T-helper 1 cell (primary cell): ENCODE data around the gene ELL2.
A peak's percentile ranks its signal among the peaks of the same experiment; 100 is the strongest.

Experiments used
- DNase-seq, 5 donors: peaks; one replicate each; pipeline ENCODE4 v3.0.0-alpha.2; 2012 to 2020

ELL2 gene

GRCh38 chr5:95983080-95983479 lies 21.4 kb upstream of the ELL2 start:
- no peak for DNase-seq

DNA sequence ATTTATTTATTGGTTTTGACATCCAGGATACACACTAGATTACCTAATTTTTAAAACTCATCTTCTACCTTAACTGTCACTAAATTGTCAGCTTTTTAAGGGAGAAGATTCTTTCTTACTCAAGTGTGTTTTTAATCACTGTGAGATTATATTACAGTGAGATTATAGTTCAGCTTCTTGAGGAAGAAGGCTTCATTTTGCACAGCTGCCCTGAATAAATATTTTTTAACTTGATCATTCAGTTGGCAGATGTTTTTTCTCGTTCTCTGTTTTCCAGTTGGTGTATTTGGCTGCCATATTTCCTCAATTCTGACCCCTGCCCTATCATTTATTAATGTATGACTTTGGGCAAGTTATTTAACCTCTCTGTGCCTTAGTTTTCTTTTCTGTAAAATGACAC lies 15.0 kb upstream of the ELL2 start:
- DNase-seq = no peak

DNA sequence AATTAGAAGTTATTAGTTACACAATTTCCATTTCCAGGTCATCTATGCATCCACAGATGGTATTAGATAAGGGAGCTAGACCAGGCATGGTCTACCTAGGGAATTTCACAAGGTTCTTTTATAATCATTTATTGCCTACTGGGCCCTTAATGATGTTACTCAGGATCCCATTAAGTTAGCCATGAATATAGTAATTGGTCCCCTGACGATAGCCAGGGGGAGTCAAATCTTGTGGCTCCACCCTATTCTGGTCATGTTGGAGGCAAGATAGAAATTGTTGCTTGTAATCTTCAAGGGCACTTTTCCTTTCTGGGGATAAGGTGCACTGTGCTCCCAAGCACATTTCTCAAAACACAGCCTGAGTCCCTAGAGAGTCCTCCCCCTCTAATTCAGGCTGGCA lies 14.1 kb upstream of the ELL2 start:
- DNase-seq = no peak

GRCh38 chr5:95973793-95974325 lies 12.2 kb upstream of the ELL2 start:
- DNase-seq = peak in 1 of 5 donors; percentile 73

DNA sequence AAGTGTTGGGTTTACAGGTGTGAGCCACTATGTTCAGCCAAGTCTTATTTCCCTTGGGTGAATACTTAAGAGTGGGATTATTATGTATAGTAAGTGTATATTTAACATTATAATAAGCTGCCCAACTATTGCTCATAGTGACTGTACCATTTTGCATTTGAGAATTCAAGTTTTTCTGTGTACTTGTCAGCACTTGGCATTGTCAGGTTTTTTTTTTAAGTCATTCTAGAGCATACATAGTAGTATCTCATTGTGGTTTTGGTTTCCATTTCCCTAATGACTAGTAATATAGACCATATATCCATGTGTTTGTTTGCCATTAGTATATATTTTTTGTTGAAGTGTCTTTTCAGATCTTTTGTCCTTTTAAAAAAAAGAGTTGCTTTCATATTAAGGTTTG lies 10.5 kb upstream of the ELL2 start:
- no peak for DNase-seq

DNA sequence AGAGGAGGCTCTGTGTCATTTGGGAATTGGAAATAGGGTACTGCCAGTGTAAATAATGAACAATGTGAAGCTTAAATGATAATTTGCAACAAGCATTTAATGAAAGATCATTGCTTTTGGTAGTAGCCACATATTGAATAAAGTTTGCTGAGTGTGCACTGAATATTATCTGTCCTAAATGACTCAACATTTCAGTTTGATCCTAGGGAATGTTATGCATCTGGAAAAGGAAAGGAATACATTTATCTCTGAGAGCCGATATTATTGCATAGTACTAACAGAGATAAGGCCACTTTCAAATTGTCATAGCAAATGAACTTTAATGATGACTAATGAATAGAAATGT lies 8.7 kb upstream of the ELL2 start:
- no peak for DNase-seq

DNA sequence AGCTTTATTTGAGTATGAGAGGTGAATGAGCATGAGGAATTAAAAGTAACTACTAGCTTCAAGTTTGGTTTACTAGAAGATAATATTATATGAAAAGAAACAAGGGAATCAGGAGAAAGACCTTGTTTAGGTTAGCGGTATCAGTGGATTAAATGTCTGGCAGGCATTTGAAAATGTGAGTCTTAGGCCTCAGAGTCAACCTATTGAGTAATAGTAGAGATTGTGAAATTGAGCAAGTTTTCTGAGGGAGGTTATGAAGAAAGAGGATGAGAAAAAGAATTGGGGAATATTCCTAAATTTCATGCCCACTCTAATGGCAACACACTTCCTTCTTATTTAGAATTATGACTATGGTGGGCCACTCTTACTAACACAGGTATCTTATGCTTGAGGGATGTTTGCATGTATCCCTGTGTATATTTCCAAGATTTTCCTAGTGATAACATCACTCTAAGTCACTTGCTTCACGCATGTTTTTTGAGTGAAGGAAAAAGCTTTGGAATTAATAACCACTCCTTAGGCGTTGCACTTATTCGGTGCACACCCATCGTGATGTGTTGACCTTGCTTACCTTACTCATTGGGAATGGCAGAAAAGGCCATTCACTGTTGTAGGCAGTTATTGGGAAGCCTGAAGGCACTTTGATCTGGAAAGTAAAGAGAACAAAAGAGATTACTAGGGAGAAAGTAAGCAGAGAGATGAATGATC lies 8.2 kb upstream of the ELL2 start:
- no peak for DNase-seq

GRCh38 chr5:95969055-95969454 lies 7.4 kb upstream of the ELL2 start:
- no peak for DNase-seq

- DNase-seq = no peak
These were observed 5.6 kb upstream of the ELL2 start for GRCh38 chr5:95967236-95967635.

DNA sequence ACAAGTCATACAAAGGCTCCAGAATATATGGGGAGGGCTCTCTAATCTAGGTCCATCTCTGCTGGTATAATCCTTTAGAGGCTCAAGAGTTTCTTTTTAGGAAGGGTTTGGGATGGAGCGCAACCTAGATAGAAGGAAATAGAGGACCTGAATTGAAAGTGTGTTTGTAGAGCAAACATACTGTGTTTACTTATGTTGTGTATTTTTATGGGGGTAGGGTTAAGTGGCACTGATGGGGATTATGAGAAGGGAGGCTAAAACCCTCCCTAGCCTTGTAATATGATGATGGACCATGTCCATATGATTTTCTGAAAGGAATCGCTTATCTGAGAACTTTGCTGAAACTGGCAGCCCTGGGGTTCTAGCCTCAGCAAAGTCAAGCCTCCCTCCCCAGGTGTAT lies 4.4 kb upstream of the ELL2 start:
- no peak for DNase-seq

DNA sequence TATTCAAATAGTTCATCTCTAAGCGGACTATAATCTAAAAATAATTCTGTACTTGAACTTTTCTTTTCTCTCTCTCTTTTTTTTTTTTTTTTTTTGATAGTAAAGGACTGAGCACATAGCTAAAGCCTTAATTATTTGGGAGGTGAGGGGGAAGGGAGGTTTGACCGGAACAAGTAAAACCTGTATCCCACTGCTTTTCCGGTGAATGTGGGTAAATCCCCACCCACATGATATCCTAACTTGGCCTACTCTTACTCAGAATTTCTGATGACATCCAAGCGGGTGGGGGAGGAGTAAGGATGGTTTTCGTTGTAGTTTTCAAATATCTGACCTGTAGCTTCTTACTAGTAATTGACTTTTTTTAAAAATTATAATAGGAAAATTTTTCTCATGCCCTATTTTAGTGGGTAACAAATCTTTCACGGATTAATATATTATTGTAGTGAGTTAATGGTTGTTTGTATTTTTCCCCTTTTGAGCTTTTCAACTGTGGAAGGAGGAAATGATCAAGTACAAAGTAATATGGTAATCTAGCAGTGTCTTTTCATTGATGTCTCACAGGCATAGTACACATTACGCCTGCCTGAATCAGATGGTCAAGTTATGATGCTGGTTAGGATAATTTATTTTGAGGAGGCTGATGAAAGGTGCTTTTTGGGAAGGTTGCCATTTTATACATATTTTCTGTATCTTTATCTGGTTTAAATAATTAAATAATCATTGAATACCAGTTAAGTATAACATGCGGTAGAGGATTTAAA lies 2.2 kb upstream of the ELL2 start:
- peak in 1 of 5 donors; percentile 70 for DNase-seq

- peak in 1 of 5 donors; percentile 55 for DNase-seq
These were observed 1.1 kb upstream of the ELL2 start for GRCh38 chr5:95962785-95963184.

GRCh38 chr5:95962475-95962773 lies 773 bp upstream of the ELL2 start:
- DNase-seq = no peak

GRCh38 chr5:95960667-95961616 lies 709 bp downstream of the ELL2 start:
- DNase-seq = peak; percentile 47 to 83 (median 61)

GRCh38 chr5:95959888-95960666 lies 1.6 kb downstream of the ELL2 start:
- no peak for DNase-seq

DNA sequence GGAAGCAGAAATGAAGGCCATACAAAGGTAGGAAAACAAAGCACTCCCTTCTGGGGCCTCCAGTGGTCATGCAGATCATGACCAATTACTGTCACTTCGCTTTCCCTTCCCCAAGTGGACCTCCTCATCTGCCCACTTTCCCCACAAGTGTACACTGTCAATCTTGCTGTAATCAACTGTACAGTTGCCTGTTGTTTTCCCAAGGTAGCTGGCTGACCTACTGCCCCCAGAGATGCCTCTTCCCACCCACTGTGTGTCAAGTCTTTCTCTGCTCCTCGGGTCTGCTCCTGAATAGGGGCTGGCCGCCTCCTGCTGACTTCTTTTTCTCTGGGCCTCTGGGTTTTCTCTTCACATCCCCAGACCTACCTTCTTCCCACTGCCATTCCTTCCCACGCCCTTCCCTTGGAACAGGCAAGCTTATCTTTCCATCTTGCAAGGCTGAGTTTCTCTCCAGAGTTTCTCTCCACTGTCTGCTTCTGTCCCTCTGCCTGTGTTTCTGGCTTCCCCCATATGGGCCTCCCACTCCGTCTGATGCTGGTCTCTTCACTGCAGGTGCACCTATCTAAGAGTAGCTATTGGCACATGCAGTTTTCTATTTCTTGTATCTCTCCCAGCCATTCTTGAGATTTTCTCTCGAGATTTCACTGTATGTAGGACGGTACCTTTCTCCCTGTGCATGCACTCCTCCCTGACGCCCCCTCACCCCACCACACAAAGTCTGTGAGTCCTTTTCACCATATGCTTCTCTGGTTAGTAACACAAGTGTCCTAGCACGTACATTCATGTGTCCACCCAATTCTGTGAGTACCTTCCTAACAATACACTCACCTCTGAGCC lies 2.4 kb downstream of the ELL2 start:
- DNase-seq = no peak

GRCh38 chr5:95958310-95959014 lies 3.2 kb downstream of the ELL2 start:
- no peak for DNase-seq

DNA sequence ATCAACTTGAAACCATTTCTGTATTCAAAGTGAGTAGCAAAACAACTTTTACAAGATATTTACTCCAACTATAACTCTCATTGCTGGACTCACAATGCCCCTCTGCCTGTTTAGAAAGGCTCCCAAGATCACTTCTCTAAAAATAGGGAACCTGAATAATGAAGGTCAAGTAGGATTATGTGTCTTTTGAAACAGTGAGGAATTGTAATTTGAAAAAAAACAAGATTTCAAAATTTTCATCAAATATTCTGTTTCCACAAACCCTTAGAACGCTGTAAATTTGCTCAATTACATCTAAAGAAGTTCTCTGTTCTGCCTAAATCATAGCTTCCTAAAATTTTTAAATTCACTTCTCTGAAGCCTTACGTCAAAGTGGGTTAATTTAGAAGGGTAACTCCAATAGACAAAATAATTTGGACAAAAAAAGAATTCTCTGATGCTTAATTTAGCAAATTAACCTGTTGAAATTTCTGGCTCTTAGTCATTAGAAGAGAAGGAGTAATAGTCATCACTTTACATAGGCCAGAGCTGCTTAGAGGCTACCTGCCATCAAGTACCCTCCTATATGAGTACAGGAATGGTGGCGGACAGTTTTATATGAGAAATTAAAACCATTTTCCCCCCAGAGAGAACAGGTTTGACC lies 4.0 kb downstream of the ELL2 start:
- no peak for DNase-seq

GRCh38 chr5:95956900-95957293 lies 4.8 kb downstream of the ELL2 start:
- DNase-seq = no peak
